Keratinocyte (primary cell): ENCODE data around the gene GATAD2B. TPM values are rescaled to one million over a fixed set of nuclear protein-coding genes. Genes with fewer than 3 reads are reported as not detected.

ENCODE experiments used
- DNase-seq: peaks from one replicate; pipeline ENCODE4 v3.0.0-alpha.2; 2011; ENCODE audit warnings: low read depth, missing footprints, low spot score
- FAIRE-seq: peaks from 2 replicates; lab custom pipeline; 2011; peaks lifted over from hg19 to GRCh38; lab: Jason Lieb, UNC
- H2AFZ ChIP-seq: 2 replicates; pipeline ENCODE4 v1.6.0; 2012; ENCODE audit warnings: low read length, control low read depth, inconsistent platforms; ENCODE audit not compliant: control insufficient read depth
- H3K27ac ChIP-seq: 2 replicates; pipeline ENCODE4 v1.5.1; 2011; ENCODE audit warnings: low read length; ENCODE audit not compliant: control insufficient read depth, insufficient read depth
- H3K27me3 ChIP-seq: 3 replicates; pipeline ENCODE4 v1.6.0; 2011; ENCODE audit warnings: low read length; ENCODE audit not compliant: control insufficient read depth, insufficient read depth; ENCODE audit errors: extremely low read depth
- H3K36me3 ChIP-seq, 2 experiments: 2 replicates in 1 of 2; 3 replicates in 1 of 2; pipeline ENCODE4 v1.5.1; 2011; ENCODE audit warnings: low read length in 2 of 2, mild to moderate bottlenecking in 1 of 2; ENCODE audit not compliant: control insufficient read depth in 2 of 2, insufficient read depth in 2 of 2; ENCODE audit errors: extremely low read depth in 1 of 2
- H3K4me1 ChIP-seq: 3 replicates; pipeline ENCODE4 v1.5.1; 2011; ENCODE audit warnings: low read length; ENCODE audit not compliant: control insufficient read depth, insufficient read depth; ENCODE audit errors: extremely low read depth
- H3K4me2 ChIP-seq: 3 replicates; pipeline ENCODE4 v1.6.0; 2011; ENCODE audit warnings: low read depth, low read length; ENCODE audit not compliant: control insufficient read depth, insufficient read depth; ENCODE audit errors: extremely low read depth
- H3K4me3 ChIP-seq, 3 experiments: fragments of 200-600 bp in 1 of 3; sonication (generic) in 1 of 3; 2 replicates in 2 of 3; 3 replicates in 1 of 3; pipeline ENCODE4 v1.5.1; 2011 to 2016; ENCODE audit warnings: low read length in 3 of 3, mild to moderate bottlenecking in 3 of 3, control low read depth in 2 of 3, inconsistent platforms in 1 of 3, low read depth in 1 of 3, mixed read lengths in 1 of 3, mixed run types in 1 of 3, moderate library complexity in 1 of 3; ENCODE audit not compliant: control insufficient read depth in 2 of 3, insufficient read depth in 2 of 3; ENCODE audit errors: extremely low read depth in 1 of 3
- H3K79me2 ChIP-seq: 2 replicates; pipeline ENCODE4 v1.6.0; 2012; ENCODE audit warnings: low read length; ENCODE audit not compliant: control insufficient read depth, insufficient read depth
- H3K9ac ChIP-seq: 3 replicates; pipeline ENCODE4 v1.6.0; 2011; ENCODE audit warnings: low read length; ENCODE audit not compliant: control insufficient read depth, insufficient read depth; ENCODE audit errors: extremely low read depth
- H3K9me1 ChIP-seq: 3 replicates; pipeline ENCODE4 v1.6.0; 2011; ENCODE audit warnings: low read length; ENCODE audit not compliant: control insufficient read depth, insufficient read depth; ENCODE audit errors: extremely low read depth
- H3K9me3 ChIP-seq: 2 replicates; pipeline ENCODE4 v1.5.1; 2012; ENCODE audit warnings: low read depth, low read length; ENCODE audit not compliant: control insufficient read depth
- H4K20me1 ChIP-seq: 3 replicates; pipeline ENCODE4 v1.6.0; 2011; ENCODE audit warnings: low read length; ENCODE audit not compliant: control insufficient read depth, insufficient read depth; ENCODE audit errors: extremely low read depth
- EZH2 ChIP-seq: IDR thresholded peaks from one replicate; pipeline ENCODE4 v1.6.1; 2012; ENCODE audit warnings: inconsistent platforms, mild to moderate bottlenecking, low read length, moderate library complexity
- dilution Hi-C: fragments of 300-500 bp; cut with MboI; formaldehyde crosslinking; loops from one replicate; pipeline ENCODE4 v1.7.0; 2020; ENCODE audit warnings: low sequenced_read_pairs; ENCODE audit not compliant: extremely low pct_ligation_motif_present
- polyA plus RNA-seq, 5 experiments: library from polyadenylated mRNA; depleted of rRNA in 3 of 5; stranded (reverse) in 3 of 5; stranded (forward) in 1 of 5; unstranded in 1 of 5; fragments of >200 nt; gene quantifications; 1 replicate in 1 of 5; 2 replicates in 3 of 5; 3 replicates in 1 of 5; pipeline versions ENCODE4 v1.2.1 to v1.2.3, GENCODE V29; 2011 to 2012; ENCODE audit warnings: missing spikeins in 2 of 5, low read depth in 1 of 5, low replicate concordance in 1 of 5
- TF ChIP-seq, protein P1 (sequence below), 3 experiments: IDR thresholded peaks in 1 of 3; conservative IDR thresholded peaks in 1 of 3; optimal IDR thresholded peaks in 1 of 3; 2 replicates in 2 of 3; 3 replicates in 1 of 3; pipeline versions ENCODE3 to v1.5.1; 2011; ENCODE audit warnings: low read length in 3 of 3, mild to moderate bottlenecking in 3 of 3, moderate library complexity in 2 of 3, control low read depth in 1 of 3, inconsistent platforms in 1 of 3; ENCODE audit not compliant: insufficient read depth in 2 of 3; ENCODE audit errors: extremely low read depth in 1 of 3

The GATAD2B gene
- polyA plus RNA-seq, 1 donor (not counting 4 experiments of a cell fraction or from before 2014, with no cell fraction given), result 6.1 TPM

DNA sequence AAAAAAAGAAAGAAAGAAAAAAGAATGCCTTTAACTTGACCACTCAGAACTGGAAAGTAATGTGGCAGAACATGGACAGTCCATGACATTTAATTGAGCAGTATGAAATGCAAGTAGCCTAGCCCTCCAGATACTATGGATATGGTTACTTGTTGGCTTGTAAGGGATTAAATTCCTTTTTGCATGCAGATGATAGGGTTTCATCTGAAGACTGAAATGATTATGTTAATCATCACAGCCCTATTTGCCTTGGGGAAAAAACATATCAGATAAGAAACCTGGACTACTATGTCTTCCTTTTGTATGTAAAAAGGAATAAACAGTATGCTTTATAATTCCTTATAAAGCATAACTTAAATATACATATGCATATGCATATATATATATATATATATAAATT, 66.0 kb downstream of the GATAD2B start:
- H4K20me1 ChIP-seq, result no peaks in the 10 kb centered on the region
- H3K9ac ChIP-seq, result no peak overlapping the region
- no peak overlapping the region for H2AFZ ChIP-seq

DNA sequence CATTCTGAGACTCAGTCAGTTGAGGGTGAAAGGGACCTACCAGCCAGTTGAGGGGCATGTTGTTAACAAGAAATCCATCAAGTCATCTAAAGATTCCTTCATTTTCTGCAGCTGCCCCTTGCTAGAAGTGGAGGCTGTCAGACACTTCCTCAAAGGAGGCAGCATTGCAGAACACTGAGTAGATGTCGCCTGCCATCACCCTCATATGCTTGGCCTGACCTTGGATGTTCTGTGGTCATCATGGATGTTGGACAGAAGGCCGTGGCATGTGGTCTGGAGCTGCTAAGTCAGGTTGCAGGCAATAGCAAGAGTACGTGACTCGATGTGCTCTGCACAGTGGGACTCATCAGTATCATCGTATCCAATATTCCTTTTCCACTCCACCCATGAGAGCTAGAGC, 70.6 kb downstream of the GATAD2B start:
- no peak for FAIRE-seq
- Histone ChIP-seq H3K79me2 (peaks cover 8% of the 10 kb centered on the region), H3K4me3 (no peak overlapping the region)

More for the DNA sequence above, 66.0 kb downstream of the GATAD2B start:
- DNase-seq (no peak), FAIRE-seq (no peak)
- Histone ChIP-seq H3K79me2 (peaks cover 21% of the 10 kb centered on the region), H3K36me3 (peaks cover 0 to 9% of the 10 kb centered on the region in 2 experiments), H3K4me3 (no peak overlapping the region), H3K9me3 (no peaks in the 10 kb centered on the region), H3K4me1 (no peaks in the 10 kb centered on the region), H3K9me1 (no peaks in the 10 kb centered on the region), H3K27ac (no peak overlapping the region), H3K4me2 (no peak overlapping the region), H3K27me3 (no peaks in the 10 kb centered on the region)
- dilution Hi-C loops, result no loop called here
- TF ChIP-seq, protein P1, sequence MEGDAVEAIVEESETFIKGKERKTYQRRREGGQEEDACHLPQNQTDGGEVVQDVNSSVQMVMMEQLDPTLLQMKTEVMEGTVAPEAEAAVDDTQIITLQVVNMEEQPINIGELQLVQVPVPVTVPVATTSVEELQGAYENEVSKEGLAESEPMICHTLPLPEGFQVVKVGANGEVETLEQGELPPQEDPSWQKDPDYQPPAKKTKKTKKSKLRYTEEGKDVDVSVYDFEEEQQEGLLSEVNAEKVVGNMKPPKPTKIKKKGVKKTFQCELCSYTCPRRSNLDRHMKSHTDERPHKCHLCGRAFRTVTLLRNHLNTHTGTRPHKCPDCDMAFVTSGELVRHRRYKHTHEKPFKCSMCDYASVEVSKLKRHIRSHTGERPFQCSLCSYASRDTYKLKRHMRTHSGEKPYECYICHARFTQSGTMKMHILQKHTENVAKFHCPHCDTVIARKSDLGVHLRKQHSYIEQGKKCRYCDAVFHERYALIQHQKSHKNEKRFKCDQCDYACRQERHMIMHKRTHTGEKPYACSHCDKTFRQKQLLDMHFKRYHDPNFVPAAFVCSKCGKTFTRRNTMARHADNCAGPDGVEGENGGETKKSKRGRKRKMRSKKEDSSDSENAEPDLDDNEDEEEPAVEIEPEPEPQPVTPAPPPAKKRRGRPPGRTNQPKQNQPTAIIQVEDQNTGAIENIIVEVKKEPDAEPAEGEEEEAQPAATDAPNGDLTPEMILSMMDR (optimal IDR thresholded peaks at IDR 0.05 in 1 of 3, IDR thresholded peaks at IDR 0.05 in 1 of 3, conservative IDR thresholded peaks at IDR 0.05 in 1 of 3; ENCODE audit: extremely low read depth in 1 of 3, insufficient read depth in 2 of 3, low read length in 3 of 3), result no peak
- no peak for TF ChIP-seq EZH2

More for the DNA sequence above, 70.6 kb downstream of the GATAD2B start:
- Histone ChIP-seq H3K27ac (no peak overlapping the region), H3K27me3 (no peaks in the 10 kb centered on the region), H3K4me1 (no peaks in the 10 kb centered on the region), H3K9ac (no peak overlapping the region), H3K9me3 (no peaks in the 10 kb centered on the region), H3K36me3 (peaks cover 0 to 7% of the 10 kb centered on the region in 2 experiments), H3K9me1 (no peaks in the 10 kb centered on the region), H4K20me1 (no peaks in the 10 kb centered on the region), H3K4me2 (no peak overlapping the region), H2AFZ (no peak overlapping the region)
- TF ChIP-seq EZH2, result no peak
- TF ChIP-seq, protein P1 (optimal IDR thresholded peaks at IDR 0.05 in 1 of 3, IDR thresholded peaks at IDR 0.05 in 1 of 3, conservative IDR thresholded peaks at IDR 0.05 in 1 of 3; ENCODE audit: extremely low read depth in 1 of 3, insufficient read depth in 2 of 3, low read length in 3 of 3), result no peak
- DNase-seq, result no peak
- dilution Hi-C loops, result no loop called here
